Neural cell (in vitro differentiated cells): Measurements from ENCODE around the gene NIPA2.

Experiments
- CTCF ChIP-seq: fragments of 450-650 bp; IDR thresholded peaks from 2 replicates; pipeline ENCODE4 v1.5.1; 2014; ENCODE audit warnings: antibody characterized with exemption, mild to moderate bottlenecking, moderate library complexity; ENCODE audit not compliant: poor library complexity, severe bottlenecking
- EP300 ChIP-seq: fragments of 450-650 bp; conservative IDR thresholded peaks from 2 replicates; pipeline ENCODE4 v1.6.1; 2014; ENCODE audit warnings: antibody characterized with exemption, mild to moderate bottlenecking, moderate library complexity; ENCODE audit not compliant: poor library complexity, severe bottlenecking
- EZH2 ChIP-seq: fragments of 200-600, 300-800 bp; shearing (Covaris generic), sonication (generic); IDR thresholded peaks from 2 replicates; pipeline ENCODE4 v1.6.1; 2014; ENCODE audit warnings: antibody characterized with exemption, low read length, borderline replicate concordance, mild to moderate bottlenecking; ENCODE audit not compliant: insufficient read depth, poor library complexity, severe bottlenecking
- POLR2AphosphoS5 ChIP-seq: IDR thresholded peaks from 2 replicates; pipeline ENCODE4 v1.6.1; 2012
- RAD21 ChIP-seq: fragments of 450-650 bp; conservative IDR thresholded peaks from 2 replicates; pipeline ENCODE4 v1.6.1; 2014; ENCODE audit warnings: antibody characterized with exemption, mild to moderate bottlenecking, moderate library complexity
- REST ChIP-seq: IDR thresholded peaks from 2 replicates; pipeline ENCODE4 v1.6.1; 2012; ENCODE audit warnings: borderline replicate concordance
- SMC3 ChIP-seq: fragments of 450-650 bp; conservative IDR thresholded peaks from 2 replicates; pipeline ENCODE4 v1.6.1; 2014; ENCODE audit warnings: antibody characterized with exemption, mild to moderate bottlenecking, moderate library complexity; ENCODE audit not compliant: poor library complexity

- no peak for TF ChIP-seq REST
- no peak for TF ChIP-seq CTCF
- TF ChIP-seq POLR2AphosphoS5 = no peak
- no peak for TF ChIP-seq EZH2
- no peak for TF ChIP-seq RAD21
- TF ChIP-seq SMC3 = no peak
- TF ChIP-seq EP300 = no peak
Observed at GRCh38 chr15:22895465-22896190, 57.2 kb downstream of the NIPA2 start.
